HFFc6 (cell line): Measurements from ENCODE around the gene NUDT14. TPM values are rescaled to one million over a fixed set of nuclear protein-coding genes. Genes with fewer than 3 reads are reported as not detected.

Experiments used
- DNase-seq: peaks from one replicate; pipeline ENCODE4 v3.0.0-alpha.2; 2018
- H3K27ac Mint-ChIP-seq: 2 replicates; pipeline ENCODE4 v1.8.0; 2020; ENCODE audit warnings: mild to moderate bottlenecking, mixed read lengths
- H3K27me3 Mint-ChIP-seq: 2 replicates; pipeline ENCODE4 v1.8.0; 2021; ENCODE audit warnings: mild to moderate bottlenecking, moderate library complexity, mixed read lengths; ENCODE audit not compliant: insufficient read depth
- H3K36me3 Mint-ChIP-seq: 2 replicates; pipeline ENCODE4 v1.8.0; 2021; ENCODE audit warnings: low read depth, mixed read lengths
- H3K4me1 Mint-ChIP-seq: 2 replicates; pipeline ENCODE4 v1.8.0; 2020; ENCODE audit warnings: low read depth, mixed read lengths
- H3K4me3 Mint-ChIP-seq: 2 replicates; pipeline ENCODE4 v1.8.0; 2020; ENCODE audit warnings: mild to moderate bottlenecking, moderate library complexity, mixed read lengths
- H3K9me3 Mint-ChIP-seq: 2 replicates; pipeline ENCODE4 v1.8.0; 2020; ENCODE audit warnings: mild to moderate bottlenecking, mixed read lengths
- CTCF ChIP-seq: fragments of 200-600 bp; sonication (generic); IDR thresholded peaks from 2 replicates; pipeline ENCODE4 v1.5.0; 2021; ENCODE audit warnings: antibody characterized with exemption, mild to moderate bottlenecking
- total RNA-seq, 6 experiments: library from RNA; stranded (reverse); fragmentation: NEBNext Ultra II Directional; extraction: Animal tissue kit (Norgen Biotek cat#: 25700); gene quantifications; 2 replicates in 1 of 6; 3 replicates in 5 of 6; pipeline ENCODE4 v1.2.3, GENCODE V29; 2021

The NUDT14 gene
- total RNA-seq, 6 experiments from 2014 or later = 9.8 to 13.3 (median 11.0) TPM

- Mint-ChIP-seq H3K27me3 (peaks cover 9% of the 10 kb centered on the region), H3K36me3 (peaks cover 6% of the 10 kb centered on the region; the same call in 1 of the 2 replicates), H3K4me3 (no peak overlapping the region), H3K9me3 (peaks cover 10% of the 10 kb centered on the region; the same call in 1 of the 2 replicates), H3K4me1 (peaks cover 13% of the 10 kb centered on the region; the same call in 1 of the 2 replicates), H3K27ac (no peak overlapping the region)
- TF ChIP-seq CTCF = no peak
- no peak for DNase-seq
Observed at GRCh38 chr14:105192866-105193731, 12.0 kb upstream of the NUDT14 start.

GRCh38 chr14:105187935-105188524 is 6.9 kb upstream of the NUDT14 start:
- H3K9me3 Mint-ChIP-seq = peaks cover 16% of the 10 kb centered on the region
- no peak overlapping the region for H3K27ac Mint-ChIP-seq

GRCh38 chr14:105187116-105187515 is 6.0 kb upstream of the NUDT14 start:
- Mint-ChIP-seq H3K9me3 (peaks cover 16% of the 10 kb centered on the region), H3K4me1 (no peaks in the 10 kb centered on the region), H3K4me3 (no peak overlapping the region), H3K27me3 (peaks cover 9% of the 10 kb centered on the region), H3K36me3 (peaks cover 6% of the 10 kb centered on the region; the same call in 1 of the 2 replicates), H3K27ac (no peak overlapping the region)
- no peak for DNase-seq
- no peak for TF ChIP-seq CTCF

More at GRCh38 chr14:105187935-105188524, 6.9 kb upstream of the NUDT14 start:
- no peak overlapping the region for H3K4me3 Mint-ChIP-seq
- TF ChIP-seq CTCF = no peak
- no peaks in the 10 kb centered on the region for H3K4me1 Mint-ChIP-seq
- peaks cover 9% of the 10 kb centered on the region for H3K27me3 Mint-ChIP-seq
- H3K36me3 Mint-ChIP-seq = peaks cover 6% of the 10 kb centered on the region; the same call in 1 of the 2 replicates
- DNase-seq = no peak

- Mint-ChIP-seq H3K27me3 (peaks cover 7% of the 10 kb centered on the region), H3K9me3 (peaks cover 16% of the 10 kb centered on the region), H3K4me1 (no peaks in the 10 kb centered on the region), H3K36me3 (peaks cover 6% of the 10 kb centered on the region; the same call in 1 of the 2 replicates), H3K27ac (no peak overlapping the region), H3K4me3 (no peak overlapping the region)
- TF ChIP-seq CTCF = no peak
- no peak for DNase-seq
Observed at GRCh38 chr14:105185973-105186372, 4.9 kb upstream of the NUDT14 start.

GRCh38 chr14:105185001-105185400 is 3.9 kb upstream of the NUDT14 start:
- no peaks in the 10 kb centered on the region for H3K4me1 Mint-ChIP-seq
- peaks cover 6% of the 10 kb centered on the region; the same call in 1 of the 2 replicates for H3K36me3 Mint-ChIP-seq
- no peak for TF ChIP-seq CTCF
- no peak overlapping the region for H3K4me3 Mint-ChIP-seq
- peaks cover 7% of the 10 kb centered on the region for H3K27me3 Mint-ChIP-seq
- peaks cover 16% of the 10 kb centered on the region for H3K9me3 Mint-ChIP-seq
- no peak for DNase-seq
- no peak overlapping the region for H3K27ac Mint-ChIP-seq
